A549 (cell line): Measurements from ENCODE around the gene FAM20A.

Experiments used
- EP300 ChIP-seq, 2 experiments: fragments of >200 bp; sonication (Bioruptor Twin); formaldehyde crosslinking; IDR thresholded peaks; 2 replicates in 1 of 2; 3 replicates in 1 of 2; pipeline ENCODE4 v1.6.1; 2016 to 2017
- KDM5A ChIP-seq: fragments of 200-600 bp; sonication (generic); IDR thresholded peaks from 2 replicates; pipeline ENCODE4 v1.6.1; 2016; ENCODE audit warnings: antibody characterized with exemption, mild to moderate bottlenecking
- POLR2A ChIP-seq: IDR thresholded peaks from 2 replicates; pipeline ENCODE4 v1.6.1; 2012; ENCODE audit warnings: mild to moderate bottlenecking, low read length
- RAD21 ChIP-seq, 2 experiments: fragments of >200 bp in 1 of 2; sonication (Bioruptor Twin) in 1 of 2; formaldehyde crosslinking in 1 of 2; IDR thresholded peaks in 1 of 2; conservative IDR thresholded peaks in 1 of 2; 2 replicates in 1 of 2; 3 replicates in 1 of 2; pipeline ENCODE4 v1.6.1; 2012 to 2018; ENCODE audit warnings: inconsistent platforms in 1 of 2
- RCOR1 ChIP-seq: fragments of 150-350 bp; IDR thresholded peaks from 2 replicates; pipeline ENCODE4 v1.6.1; 2014; ENCODE audit warnings: antibody characterized with exemption, low read length, low read depth
- SREBF2 ChIP-seq: fragments of 450-650 bp; IDR thresholded peaks from 2 replicates; pipeline ENCODE4 v1.6.1; 2014; ENCODE audit warnings: mild to moderate bottlenecking, moderate library complexity
- TF ChIP-seq, protein P1 (sequence below): fragments of 200-600 bp; sonication (generic); IDR thresholded peaks from 2 replicates; pipeline ENCODE4 v1.6.1; 2016; ENCODE audit warnings: antibody characterized with exemption, mild to moderate bottlenecking, moderate library complexity

DNA sequence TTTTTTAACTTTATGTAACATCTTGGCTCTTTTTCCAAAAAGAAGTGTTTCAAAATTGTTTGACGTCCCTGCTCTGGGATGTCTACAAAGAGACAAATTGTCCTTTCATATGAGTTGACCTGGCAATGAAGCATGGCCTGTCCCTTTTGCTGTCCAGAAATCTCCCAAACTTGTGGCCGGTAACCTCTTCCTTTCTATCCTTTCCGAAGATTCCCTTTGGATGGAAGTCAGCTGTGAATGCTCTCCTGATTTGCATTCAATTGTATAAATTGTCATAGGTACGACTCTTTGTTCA, 40.9 kb upstream of the FAM20A start:
- TF ChIP-seq EP300 (IDR thresholded peaks at IDR 0.05) (no peak), KDM5A (no peak), RAD21 (conservative IDR thresholded peaks at IDR 0.05 in 1 of 2, IDR thresholded peaks at IDR 0.05 in 1 of 2) (no peak), POLR2A (no peak), RCOR1 (no peak), SREBF2 (no peak)
- TF ChIP-seq, protein P1, sequence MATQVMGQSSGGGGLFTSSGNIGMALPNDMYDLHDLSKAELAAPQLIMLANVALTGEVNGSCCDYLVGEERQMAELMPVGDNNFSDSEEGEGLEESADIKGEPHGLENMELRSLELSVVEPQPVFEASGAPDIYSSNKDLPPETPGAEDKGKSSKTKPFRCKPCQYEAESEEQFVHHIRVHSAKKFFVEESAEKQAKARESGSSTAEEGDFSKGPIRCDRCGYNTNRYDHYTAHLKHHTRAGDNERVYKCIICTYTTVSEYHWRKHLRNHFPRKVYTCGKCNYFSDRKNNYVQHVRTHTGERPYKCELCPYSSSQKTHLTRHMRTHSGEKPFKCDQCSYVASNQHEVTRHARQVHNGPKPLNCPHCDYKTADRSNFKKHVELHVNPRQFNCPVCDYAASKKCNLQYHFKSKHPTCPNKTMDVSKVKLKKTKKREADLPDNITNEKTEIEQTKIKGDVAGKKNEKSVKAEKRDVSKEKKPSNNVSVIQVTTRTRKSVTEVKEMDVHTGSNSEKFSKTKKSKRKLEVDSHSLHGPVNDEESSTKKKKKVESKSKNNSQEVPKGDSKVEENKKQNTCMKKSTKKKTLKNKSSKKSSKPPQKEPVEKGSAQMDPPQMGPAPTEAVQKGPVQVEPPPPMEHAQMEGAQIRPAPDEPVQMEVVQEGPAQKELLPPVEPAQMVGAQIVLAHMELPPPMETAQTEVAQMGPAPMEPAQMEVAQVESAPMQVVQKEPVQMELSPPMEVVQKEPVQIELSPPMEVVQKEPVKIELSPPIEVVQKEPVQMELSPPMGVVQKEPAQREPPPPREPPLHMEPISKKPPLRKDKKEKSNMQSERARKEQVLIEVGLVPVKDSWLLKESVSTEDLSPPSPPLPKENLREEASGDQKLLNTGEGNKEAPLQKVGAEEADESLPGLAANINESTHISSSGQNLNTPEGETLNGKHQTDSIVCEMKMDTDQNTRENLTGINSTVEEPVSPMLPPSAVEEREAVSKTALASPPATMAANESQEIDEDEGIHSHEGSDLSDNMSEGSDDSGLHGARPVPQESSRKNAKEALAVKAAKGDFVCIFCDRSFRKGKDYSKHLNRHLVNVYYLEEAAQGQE, result no peak
